Loucy (cell line): ENCODE data around the gene PACSIN3.

Experiments used
- H2AFZ ChIP-seq: fragments of 200-600 bp; sonication (generic); 2 replicates; pipeline ENCODE4 v1.6.0; 2016; ENCODE audit warnings: antibody characterized with exemption, mild to moderate bottlenecking, low read length, moderate library complexity
- H3F3A ChIP-seq: fragments of 200-600 bp; 2 replicates; pipeline ENCODE4 v1.6.0; 2016; ENCODE audit warnings: antibody characterized with exemption, low read depth, mild to moderate bottlenecking
- H3K27me3 ChIP-seq: fragments of 200-600 bp; sonication (generic); 2 replicates; pipeline ENCODE4 v1.6.1; 2014; ENCODE audit warnings: low read length, mild to moderate bottlenecking; ENCODE audit not compliant: insufficient read depth, poor library complexity, severe bottlenecking
- H3K36me3 ChIP-seq: fragments of 200-600 bp; sonication (generic); 2 replicates; pipeline ENCODE4 v1.6.1; 2016; ENCODE audit warnings: low read length; ENCODE audit not compliant: insufficient read depth
- H3K4me1 ChIP-seq: fragments of 200-600 bp; sonication (generic); 2 replicates; pipeline ENCODE4 v1.5.1; 2014; ENCODE audit warnings: low read length, mild to moderate bottlenecking; ENCODE audit not compliant: insufficient read depth, poor library complexity, severe bottlenecking
- H3K4me2 ChIP-seq: fragments of 200-600 bp; sonication (generic); 2 replicates; pipeline ENCODE4 v1.6.0; 2014; ENCODE audit warnings: antibody characterized with exemption, low read length, low read depth, mild to moderate bottlenecking; ENCODE audit not compliant: poor library complexity, severe bottlenecking
- H3K4me3 ChIP-seq: fragments of 200-600 bp; sonication (generic); 2 replicates; pipeline ENCODE4 v1.5.1; 2014; ENCODE audit warnings: low read length, mild to moderate bottlenecking, mixed read lengths; ENCODE audit not compliant: poor library complexity, severe bottlenecking
- H3K79me2 ChIP-seq: fragments of 200-600 bp; sonication (generic); 2 replicates; pipeline ENCODE4 v1.6.1; 2014; ENCODE audit warnings: low read length; ENCODE audit not compliant: insufficient read depth
- H3K9ac ChIP-seq: fragments of 200-600 bp; sonication (generic); 2 replicates; pipeline ENCODE4 v1.6.0; 2014; ENCODE audit warnings: mild to moderate bottlenecking, low read depth, low read length, moderate library complexity; ENCODE audit not compliant: poor library complexity, severe bottlenecking
- H3K9me2 ChIP-seq: fragments of 200-600 bp; sonication (generic); replicated peaks from 2 replicates; pipeline ENCODE4 v1.6.1; 2016; ENCODE audit warnings: low read depth, low read length, mixed read lengths
- H3K9me3 ChIP-seq: fragments of 200-600 bp; sonication (generic); 2 replicates; pipeline ENCODE4 v1.6.1; 2014; ENCODE audit warnings: mild to moderate bottlenecking, antibody characterized with exemption, low read length, low read depth; ENCODE audit not compliant: insufficient read depth
- H4K20me1 ChIP-seq: fragments of 200-600 bp; sonication (generic); 2 replicates; pipeline ENCODE4 v1.6.0; 2014; ENCODE audit warnings: antibody characterized with exemption, low read length, mild to moderate bottlenecking; ENCODE audit not compliant: insufficient read depth, poor library complexity, severe bottlenecking
- CTCF ChIP-seq: fragments of 200-600 bp; sonication (generic); conservative IDR thresholded peaks from 2 replicates; pipeline ENCODE4 v1.5.1; 2014; ENCODE audit warnings: mild to moderate bottlenecking, antibody characterized with exemption, low read length
- EZH2phosphoT487 ChIP-seq: fragments of 200-600 bp; IDR thresholded peaks from 2 replicates; pipeline ENCODE4 v1.6.1; 2018; ENCODE audit warnings: antibody characterized with exemption, mild to moderate bottlenecking, moderate library complexity, borderline replicate concordance

PACSIN3 gene

GRCh38 chr11:47132490-47132889 is 53.7 kb downstream of the PACSIN3 start:
- Histone ChIP-seq H3K36me3 (peaks cover 2% of the 10 kb centered on the region; the same call in 1 of the 2 replicates), H3K9me3 (no peaks in the 10 kb centered on the region), H2AFZ (no peak overlapping the region), H3K9me2 (no peaks in the 10 kb centered on the region), H3K4me2 (no peak overlapping the region), H4K20me1 (no peaks in the 10 kb centered on the region), H3K79me2 (no peaks in the 10 kb centered on the region), H3F3A (no peaks in the 10 kb centered on the region), H3K4me1 (no peaks in the 10 kb centered on the region), H3K4me3 (no peak overlapping the region), H3K9ac (no peak overlapping the region), H3K27me3 (no peaks in the 10 kb centered on the region)
- no peak for TF ChIP-seq CTCF
- no peak for TF ChIP-seq EZH2phosphoT487

DNA sequence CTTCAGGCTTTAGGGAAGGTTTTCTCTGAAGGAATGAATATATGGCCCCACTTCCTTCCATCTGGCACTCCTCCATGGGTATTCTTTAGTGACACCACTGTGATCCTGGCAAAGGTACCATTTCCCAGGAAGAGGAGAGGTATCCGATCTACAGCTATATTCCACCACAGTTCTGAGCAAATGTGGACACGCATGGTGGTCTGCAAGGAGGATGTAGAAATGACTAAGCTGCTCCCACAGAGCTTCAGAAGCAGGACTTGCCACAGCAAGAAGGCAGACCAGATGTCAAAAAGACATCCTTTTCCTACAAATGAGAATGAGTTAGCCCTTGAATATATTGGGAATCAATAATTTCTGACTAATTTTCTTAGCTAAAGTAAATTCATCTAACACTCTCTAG is 55.1 kb downstream of the PACSIN3 start:
- Histone ChIP-seq H3K36me3 (no peaks in the 10 kb centered on the region), H3K4me3 (no peak overlapping the region), H3K9ac (no peak overlapping the region), H3K9me3 (no peaks in the 10 kb centered on the region), H3F3A (no peaks in the 10 kb centered on the region), H4K20me1 (no peaks in the 10 kb centered on the region), H3K4me2 (no peak overlapping the region), H3K4me1 (no peaks in the 10 kb centered on the region), H3K79me2 (no peaks in the 10 kb centered on the region), H3K9me2 (no peaks in the 10 kb centered on the region), H3K27me3 (no peaks in the 10 kb centered on the region), H2AFZ (no peak overlapping the region)
- TF ChIP-seq CTCF (no peak), EZH2phosphoT487 (no peak)

DNA sequence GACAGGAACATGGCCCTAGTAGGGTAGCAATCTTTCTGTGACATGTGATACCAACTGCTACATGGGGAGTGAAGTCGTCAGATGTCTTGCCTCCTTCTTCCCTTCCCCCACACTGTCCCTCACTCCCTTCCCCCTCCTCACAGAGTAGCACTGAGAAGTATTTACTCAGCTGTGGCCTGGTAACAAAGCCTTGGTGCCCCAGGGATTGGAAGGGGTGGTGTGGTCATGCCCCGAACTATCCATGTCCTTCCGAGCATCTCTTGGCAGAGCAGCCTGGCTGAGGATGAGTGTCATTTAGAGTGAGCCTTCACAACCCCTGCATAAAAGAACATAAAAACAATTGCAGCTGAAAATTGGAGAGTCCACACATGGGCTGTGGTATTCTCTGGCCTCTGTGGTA is 55.7 kb downstream of the PACSIN3 start:
- H3K4me3 ChIP-seq, result no peak overlapping the region
- H3K9me2 ChIP-seq, result no peaks in the 10 kb centered on the region
- no peaks in the 10 kb centered on the region for H4K20me1 ChIP-seq
- no peaks in the 10 kb centered on the region for H3K36me3 ChIP-seq
- no peak overlapping the region for H2AFZ ChIP-seq
- no peak overlapping the region for H3K9ac ChIP-seq
- H3K9me3 ChIP-seq, result no peaks in the 10 kb centered on the region
- no peak for TF ChIP-seq EZH2phosphoT487
- TF ChIP-seq CTCF, result no peak
- no peaks in the 10 kb centered on the region for H3K79me2 ChIP-seq
- no peaks in the 10 kb centered on the region for H3K27me3 ChIP-seq
- no peaks in the 10 kb centered on the region for H3K4me1 ChIP-seq
- no peaks in the 10 kb centered on the region for H3F3A ChIP-seq
- no peak overlapping the region for H3K4me2 ChIP-seq
